ENCODE measurements around the gene ETV4. TPM values are rescaled to one million over a fixed set of nuclear protein-coding genes. Genes with fewer than 3 reads are reported as not detected.
A peak's percentile ranks its signal among the peaks of the same experiment; 100 is the strongest.

The ETV4 gene
- total RNA-seq, 2 experiments from 2014 or later, result 1.6 TPM

GRCh38 chr17:43483674-43484551 is 62.2 kb downstream of the ETV4 start, which contains the start of gene DHX8:
DHX8 (plus strand) TSS chr17:43483975; CDS start chr17:43484038, 63 bp downstream.
- Mint-ChIP-seq H3K27me3 (peaks cover 3% of the 10 kb centered on the region), H3K4me3 (peak within 1 kb of the TSS; percentile 88), H3K36me3 (peaks cover 3% of the 10 kb centered on the region), H3K9me3 (no peaks in the 10 kb centered on the region), H3K4me1 (peaks cover 16% of the 10 kb centered on the region), H3K27ac (peak within 1 kb of the TSS; percentile 90)
- ATAC-seq (ENCODE audit: low read depth), result peak; percentile 98
- peak; percentile 99 for DNase-seq
- POLR2A ChIA-PET, result interaction anchor here (0.5 to 5.7 kb wide), 23 partner anchors 9 to 1272 kb away, joined by 3 to 88 read pairs (median 4); partner anchors contain the start of genes ARL4D, DUSP3, ETV4 and RPL27

GRCh38 chr17:43482103-43483012 is 63.8 kb downstream of the ETV4 start:
- Mint-ChIP-seq H3K36me3 (peaks cover 3% of the 10 kb centered on the region), H3K4me1 (peaks cover 14% of the 10 kb centered on the region), H3K27me3 (peaks cover 3% of the 10 kb centered on the region), H3K27ac (no peak overlapping the region), H3K4me3 (no peak overlapping the region), H3K9me3 (no peaks in the 10 kb centered on the region)
- POLR2A ChIA-PET, result interaction anchor here (0.6 to 5.7 kb wide), 9 partner anchors 73 to 657 kb away, joined by 3 to 88 read pairs (median 37); partner anchors contain the start of gene ARL4D
- ATAC-seq (ENCODE audit: low read depth) (no peak), DNase-seq (no peak)

- Mint-ChIP-seq H3K4me1 (peaks cover 7% of the 10 kb centered on the region), H3K27ac (no peak overlapping the region), H3K27me3 (peaks cover 3% of the 10 kb centered on the region), H3K9me3 (no peaks in the 10 kb centered on the region), H3K4me3 (no peak overlapping the region), H3K36me3 (peaks cover 3% of the 10 kb centered on the region)
- no peak for DNase-seq
- ATAC-seq (ENCODE audit: low read depth), result no peak
- POLR2A ChIA-PET, result interaction anchor here (0.6 kb wide), 1 partner anchor 53 kb away, joined by 4 read pairs; no protein-coding TSS in a partner anchor
Observed at GRCh38 chr17:43479948-43480347, 66.2 kb downstream of the ETV4 start.

Other genes starting within 250 kb of the ETV4 start
- 1 to 10 TPM; 2.2 to 2.4 TPM for gene ARL4D, start 147.3 kb downstream of the ETV4 start, total RNA-seq
- gene DHX8, start 62.4 kb downstream of the ETV4 start, total RNA-seq, result 10 to 100 TPM; 60.6 to 62.9 TPM
- gene MEOX1, start 115.6 kb upstream of the ETV4 start, total RNA-seq, result 1 to 10 TPM; 5.2 TPM
- gene SOST, start 212.5 kb upstream of the ETV4 start, total RNA-seq, result not detected
- 10 to 100 TPM; 15.5 to 15.7 TPM for gene DUSP3, start 232.6 kb upstream of the ETV4 start, total RNA-seq
- gene CFAP97D1, start 234.1 kb upstream of the ETV4 start, total RNA-seq, result not detected